SK-N-SH treated with all-trans-retinoic acid at 6 μM for 48 hours (cell line): ENCODE measurements around the gene RFX6.

ENCODE experiments used
- SNAI2 ChIP-seq: fragments of 250-450 bp; sonication (Bioruptor Pico); IDR thresholded peaks from 2 replicates; pipeline ENCODE4 v1.5.0; 2020; ENCODE audit warnings: mild to moderate bottlenecking, moderate library complexity
- ZFP30 ChIP-seq: fragments of 450-650 bp; formaldehyde crosslinking; IDR thresholded peaks from 2 replicates; pipeline ENCODE4 v1.5.0; 2022; ENCODE audit warnings: mild to moderate bottlenecking, moderate library complexity

GRCh38 chr6:116954335-116954734 lies 77.3 kb downstream of the RFX6 start:
- no peak for TF ChIP-seq SNAI2 (CRISPR knock-in tag)
- TF ChIP-seq ZFP30 (CRISPR knock-in tag): no peak
